HS-27A (cell line): ENCODE data around the gene NINJ1.

ENCODE experiments used
- DNase-seq: peaks from one replicate; pipeline ENCODE4 v3.0.0-alpha.2; 2012; ENCODE audit warnings: low read depth, missing footprints

Gene NINJ1

GRCh38 chr9:93099551-93100275, 34.3 kb downstream of the NINJ1 start:
- DNase-seq: no peak

GRCh38 chr9:93098236-93098946, 35.7 kb downstream of the NINJ1 start:
- peak; percentile 84 for DNase-seq

GRCh38 chr9:93097511-93098201, 36.4 kb downstream of the NINJ1 start:
- no peak for DNase-seq

GRCh38 chr9:93096811-93097382, 37.2 kb downstream of the NINJ1 start:
- no peak for DNase-seq

GRCh38 chr9:93096131-93096802, 37.8 kb downstream of the NINJ1 start, which contains the start of gene CARD19:
CARD19 (plus strand) TSS chr9:93096217; CDS start chr9:93096346, 129 bp downstream.
- DNase-seq: no peak

- DNase-seq: peak; percentile 86
These were observed 38.6 kb downstream of the NINJ1 start for GRCh38 chr9:93095205-93096130.

- DNase-seq: no peak
These were observed 39.3 kb downstream of the NINJ1 start for GRCh38 chr9:93094658-93095204.

GRCh38 chr9:93093877-93094657, 40.0 kb downstream of the NINJ1 start:
- DNase-seq: no peak

GRCh38 chr9:93093127-93093876, 40.7 kb downstream of the NINJ1 start:
- DNase-seq: no peak

GRCh38 chr9:93092251-93092991, 41.6 kb downstream of the NINJ1 start:
- DNase-seq: no peak

GRCh38 chr9:93091453-93092081, 42.5 kb downstream of the NINJ1 start:
- DNase-seq: peak; percentile 41

GRCh38 chr9:93091056-93091452, 43.0 kb downstream of the NINJ1 start:
- no peak for DNase-seq

- no peak for DNase-seq
These were observed 43.9 kb downstream of the NINJ1 start for GRCh38 chr9:93090091-93090655.

- no peak for DNase-seq
These were observed 44.5 kb downstream of the NINJ1 start for GRCh38 chr9:93089481-93089991.

GRCh38 chr9:93089024-93089423, 45.0 kb downstream of the NINJ1 start:
- no peak for DNase-seq

GRCh38 chr9:93088656-93089015, 45.4 kb downstream of the NINJ1 start:
- DNase-seq: no peak

GRCh38 chr9:93087971-93088655, 45.9 kb downstream of the NINJ1 start:
- DNase-seq: no peak
